Right lobe of liver (tissue), 6 donors: ENCODE data around the gene FXYD6. TPM values are rescaled to one million over a fixed set of nuclear protein-coding genes. Genes with fewer than 3 reads are reported as not detected.

Experiments
- ATAC-seq, 4 donors: fragments of 200-7000 bp; cut with Tn5 transposase; one replicate each; pipeline ENCODE4 v1.9.1; 2020; ENCODE audit warnings: mild to moderate bottlenecking in 4 of 4, moderate library complexity in 4 of 4
- DNase-seq, 3 donors: peaks; one replicate each; pipeline ENCODE4 v3.0.0-alpha.2; 2020
- H3K27ac ChIP-seq, 3 donors: fragments of 200-600 bp; one replicate each; pipeline ENCODE4 v1.8.0; 2022
- H3K27me3 ChIP-seq, 2 donors: fragments of 200-600 bp; one replicate each; pipeline ENCODE4 v1.8.0; 2022
- H3K36me3 ChIP-seq, 4 donors: fragments of 200-600 bp; sonication (generic) in 1 of 4; one replicate each; pipeline versions ENCODE4 v1.5.1 to v1.8.0; 2017 to 2022; ENCODE audit warnings: control low read depth in 1 of 4
- H3K4me1 ChIP-seq, 4 donors: fragments of 200-600 bp; sonication (generic) in 1 of 4; one replicate each; pipeline versions ENCODE4 v1.5.1 to v1.8.0; 2017 to 2022; ENCODE audit warnings: control low read depth in 1 of 4
- H3K4me3 ChIP-seq, 3 donors: fragments of 200-600 bp; one replicate each; pipeline ENCODE4 v1.8.0; 2022
- H3K9me3 ChIP-seq, 4 donors: fragments of 200-600 bp; sonication (generic) in 1 of 4; one replicate each; pipeline versions ENCODE4 v1.5.1 to v1.8.0; 2017 to 2022; ENCODE audit warnings: control low read depth in 1 of 4
- POLR2A ChIP-seq: fragments of 450-650 bp; IDR thresholded peaks from one replicate; pipeline ENCODE4 v1.6.1; 2017; ENCODE audit warnings: antibody characterized with exemption, mild to moderate bottlenecking
- WGBS: methylation state at CpG from one replicate; pipeline ENCODE4 v1.1.6; 2018; ENCODE audit warnings: low coverage, low lambda C conversion rate; ENCODE audit not compliant: insufficient coverage; ENCODE audit errors: missing lambda C conversion rate; 5-methylcytosine and 5-hydroxymethylcytosine counted together
- intact Hi-C, 2 donors: fragments of 100-400 bp; cut with DNase I; formaldehyde crosslinking; loops; one replicate each; pipeline versions ENCODE4 v1.11.2 to v1.14.1; 2022
- total RNA-seq, 6 experiments: library from RNA; depleted of rRNA in 2 of 6; stranded (reverse); fragments of >200 nt in 2 of 6; fragmentation: NEBNext Ultra II Directional in 3 of 6; extraction: Animal tissue kit (Norgen Biotek cat#: 25700) in 3 of 6; gene quantifications; one replicate each; pipeline versions ENCODE4 v1.1.0 to v1.2.4, GENCODE V29; 2016 to 2023
- TF ChIP-seq, protein P1 (sequence below), 4 donors: fragments of 200-600 bp in 3 of 4; fragments of 450-650 bp in 1 of 4; IDR thresholded peaks; one replicate each; pipeline versions ENCODE4 v1.5.1 to v1.8.0; 2016 to 2022; ENCODE audit warnings: antibody characterized with exemption in 4 of 4, mild to moderate bottlenecking in 2 of 4
- donor health status: DM: no; HTN: yes; CAD: no.
- donor health status: DM: no; HTN: no; CAD: no.
- donor health status: DM: no; HTN: no; CAD: no.
- donor health status: DM: no; HTN: yes; CAD: no.
- donor health status: DM: no; HTN: yes; CAD: no.

The FXYD6 gene
- total RNA-seq, 6 experiments from 2014 or later: 4.9 to 14.4 (median 8.9) TPM

DNA sequence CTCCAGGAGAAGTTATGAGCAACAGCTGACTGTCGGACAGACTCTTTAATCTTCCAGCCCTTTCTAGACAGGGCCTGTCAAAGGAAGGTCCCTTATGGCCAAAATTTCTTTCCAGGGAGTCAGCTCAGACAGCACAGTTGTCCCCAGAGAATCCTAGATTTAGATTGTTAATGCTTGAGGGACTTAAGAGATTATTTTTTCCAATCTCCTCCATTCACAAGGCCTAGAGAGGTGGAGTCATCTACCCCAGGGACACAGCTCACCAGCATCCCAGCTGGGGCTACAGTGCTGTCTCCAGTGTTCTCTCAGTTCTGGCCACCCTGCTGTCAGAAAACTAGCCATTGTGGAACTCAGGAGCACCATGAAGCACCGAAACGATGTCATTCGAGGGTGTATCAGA is 87.2 kb downstream of the FXYD6 start:
- WGBS: 78% methylated on average over 3 of the region's 4 CpGs
- no peak for ATAC-seq

More for the DNA sequence above, 87.2 kb downstream of the FXYD6 start:
- H3K36me3 ChIP-seq: no peaks in the 10 kb centered on the region
- no peak for DNase-seq
- H3K9me3 ChIP-seq: no peaks in the 10 kb centered on the region
- H3K4me3 ChIP-seq: no peak overlapping the region
- intact Hi-C loops: no loop called here
- H3K27ac ChIP-seq: no peak overlapping the region
- TF ChIP-seq, protein P1, sequence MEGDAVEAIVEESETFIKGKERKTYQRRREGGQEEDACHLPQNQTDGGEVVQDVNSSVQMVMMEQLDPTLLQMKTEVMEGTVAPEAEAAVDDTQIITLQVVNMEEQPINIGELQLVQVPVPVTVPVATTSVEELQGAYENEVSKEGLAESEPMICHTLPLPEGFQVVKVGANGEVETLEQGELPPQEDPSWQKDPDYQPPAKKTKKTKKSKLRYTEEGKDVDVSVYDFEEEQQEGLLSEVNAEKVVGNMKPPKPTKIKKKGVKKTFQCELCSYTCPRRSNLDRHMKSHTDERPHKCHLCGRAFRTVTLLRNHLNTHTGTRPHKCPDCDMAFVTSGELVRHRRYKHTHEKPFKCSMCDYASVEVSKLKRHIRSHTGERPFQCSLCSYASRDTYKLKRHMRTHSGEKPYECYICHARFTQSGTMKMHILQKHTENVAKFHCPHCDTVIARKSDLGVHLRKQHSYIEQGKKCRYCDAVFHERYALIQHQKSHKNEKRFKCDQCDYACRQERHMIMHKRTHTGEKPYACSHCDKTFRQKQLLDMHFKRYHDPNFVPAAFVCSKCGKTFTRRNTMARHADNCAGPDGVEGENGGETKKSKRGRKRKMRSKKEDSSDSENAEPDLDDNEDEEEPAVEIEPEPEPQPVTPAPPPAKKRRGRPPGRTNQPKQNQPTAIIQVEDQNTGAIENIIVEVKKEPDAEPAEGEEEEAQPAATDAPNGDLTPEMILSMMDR (IDR thresholded peaks at IDR 0.05): no peak
- no peak for TF ChIP-seq POLR2A
- H3K27me3 ChIP-seq: no peaks in the 10 kb centered on the region
- H3K4me1 ChIP-seq: no peaks in the 10 kb centered on the region

Other genes with a start within 250 kb of the FXYD6 start
- under 1 TPM in 5 of 6 experiments, not detected in 1; 0.06 to 0.92 (median 0.22) TPM for gene DSCAML1, start 79.4 kb downstream of the FXYD6 start, total RNA-seq
- 10 to 100 TPM in 5 of 6 experiments, 1 to 10 TPM in 1; 9.3 to 13.7 (median 11.4) TPM for gene FXYD2, start 51.9 kb downstream of the FXYD6 start, total RNA-seq
- under 1 TPM in 3 of 6 experiments, not detected in 3; 0.09 to 0.61 (median 0.12) TPM for gene TMPRSS13, start 52.7 kb upstream of the FXYD6 start, total RNA-seq
- 10 to 100 TPM in 2 of 6 experiments, 1 to 10 TPM in 4; 4.9 to 17.9 (median 7.4) TPM for gene IL10RA, start 109.7 kb upstream of the FXYD6 start, total RNA-seq
- under 1 TPM in 2 of 6 experiments, not detected in 4; 0.35 to 0.51 TPM for gene TMPRSS4, start 200.4 kb upstream of the FXYD6 start, total RNA-seq
- gene SMIM35, start 210.3 kb upstream of the FXYD6 start, total RNA-seq: not detected